ENCODE results near the gene TOMM5. TPM values are rescaled to one million over a fixed set of nuclear protein-coding genes. Genes with fewer than 3 reads are reported as not detected.
A peak's percentile ranks its signal among the peaks of the same experiment; 100 is the strongest.

TOMM5 gene
- total and polyA plus RNA-seq, 2 of the 4 experiments (the other 2 are of a cell fraction): 159 to 206 TPM

DNA sequence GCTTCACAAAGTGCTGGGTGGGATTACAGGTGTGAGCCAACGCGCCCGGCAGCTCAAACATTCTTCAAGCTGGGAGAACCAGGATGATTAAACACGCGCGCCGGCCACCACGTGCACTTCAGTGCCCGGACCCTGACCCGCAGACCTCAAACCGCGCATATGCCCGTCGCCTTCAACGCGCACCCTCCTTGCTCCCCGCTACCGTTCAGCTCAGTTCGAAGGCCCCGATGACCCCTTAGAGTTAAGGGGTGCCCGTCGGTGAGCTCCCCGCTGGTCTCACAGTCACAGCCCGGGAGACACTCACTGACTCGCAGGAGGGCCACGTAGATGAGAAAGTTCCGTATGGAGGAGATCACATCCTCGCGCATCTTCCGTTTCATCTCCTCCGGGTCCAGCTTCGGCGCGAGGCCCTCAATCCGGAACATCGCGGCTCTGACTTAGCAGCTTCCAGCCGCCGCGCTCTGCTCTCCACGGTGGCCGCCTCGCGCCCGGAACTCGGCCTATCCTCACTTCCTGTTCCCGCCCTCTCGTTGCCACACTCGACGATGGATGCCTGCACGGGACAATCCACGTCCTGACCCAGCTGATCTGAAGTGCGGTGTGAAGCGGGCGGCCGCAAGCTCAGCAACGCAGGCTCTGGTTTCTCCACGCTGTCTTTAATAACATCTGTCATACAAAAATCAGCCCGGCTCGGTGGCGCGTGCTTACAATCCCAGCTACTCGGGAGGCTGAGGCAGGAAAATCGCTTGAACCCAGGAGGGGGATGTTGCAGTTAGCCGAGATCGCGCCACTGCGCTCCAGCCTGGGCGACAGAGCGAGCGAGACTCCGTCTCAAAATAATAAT is at the start of gene TOMM5 (continued):
- TF ChIP-seq, protein P1, sequence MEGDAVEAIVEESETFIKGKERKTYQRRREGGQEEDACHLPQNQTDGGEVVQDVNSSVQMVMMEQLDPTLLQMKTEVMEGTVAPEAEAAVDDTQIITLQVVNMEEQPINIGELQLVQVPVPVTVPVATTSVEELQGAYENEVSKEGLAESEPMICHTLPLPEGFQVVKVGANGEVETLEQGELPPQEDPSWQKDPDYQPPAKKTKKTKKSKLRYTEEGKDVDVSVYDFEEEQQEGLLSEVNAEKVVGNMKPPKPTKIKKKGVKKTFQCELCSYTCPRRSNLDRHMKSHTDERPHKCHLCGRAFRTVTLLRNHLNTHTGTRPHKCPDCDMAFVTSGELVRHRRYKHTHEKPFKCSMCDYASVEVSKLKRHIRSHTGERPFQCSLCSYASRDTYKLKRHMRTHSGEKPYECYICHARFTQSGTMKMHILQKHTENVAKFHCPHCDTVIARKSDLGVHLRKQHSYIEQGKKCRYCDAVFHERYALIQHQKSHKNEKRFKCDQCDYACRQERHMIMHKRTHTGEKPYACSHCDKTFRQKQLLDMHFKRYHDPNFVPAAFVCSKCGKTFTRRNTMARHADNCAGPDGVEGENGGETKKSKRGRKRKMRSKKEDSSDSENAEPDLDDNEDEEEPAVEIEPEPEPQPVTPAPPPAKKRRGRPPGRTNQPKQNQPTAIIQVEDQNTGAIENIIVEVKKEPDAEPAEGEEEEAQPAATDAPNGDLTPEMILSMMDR (conservative IDR thresholded peaks at IDR 0.05; ENCODE audit: low read depth, low read length): no peak
- TF ChIP-seq CEBPB (IDR thresholded peaks at IDR 0.05; ENCODE audit: low read depth, low read length) (peak; percentile 98), POLR2A (IDR thresholded peaks at IDR 0.05; ENCODE audit: low read depth, low read length) (peak; percentile 92)

- H3K27ac ChIP-seq (ENCODE audit: insufficient read depth, low read length): no peak overlapping the region
- H3K9me3 ChIP-seq (ENCODE audit: control insufficient read depth, insufficient read depth, low read length): no peaks in the 10 kb centered on the region
- no peak overlapping the region for H3K18ac ChIP-seq (ENCODE audit: low read depth, low read length)
- H3K9ac ChIP-seq (ENCODE audit: low read depth, low read length): no peak overlapping the region
- BruUV-seq (replicated peaks): no TSS peak
- no peaks in the 10 kb centered on the region for H3K4me1 ChIP-seq (ENCODE audit: control insufficient read depth, insufficient read depth, low read length)
- no peak overlapping the region for H2BK5ac ChIP-seq (ENCODE audit: low read depth, low read length, poor library complexity, severe bottlenecking)
- H3K56ac ChIP-seq (ENCODE audit: extremely low read depth, insufficient read depth, low read length): no peak overlapping the region
- H2BK20ac ChIP-seq (ENCODE audit: low read depth, low read length): no peak overlapping the region
- peaks cover 35% of the 10 kb centered on the region for H3K27me3 ChIP-seq (ENCODE audit: control insufficient read depth, insufficient read depth, low read length)
- no peaks in the 10 kb centered on the region for H3K36me3 ChIP-seq (ENCODE audit: control insufficient read depth, insufficient read depth, low read length)
- no peak overlapping the region for H2AK5ac ChIP-seq (ENCODE audit: low read depth, low read length)
- no CpG with 5 or more reads among the region's 3 CpGs for WGBS, 2 experiments (ENCODE audit: extremely low coverage in 2 of 2, insufficient read length in 1 of 2)
- no peak overlapping the region for H4K5ac ChIP-seq (ENCODE audit: low read depth, low read length)
- no peak overlapping the region for H2BK120ac ChIP-seq (ENCODE audit: low read depth, low read length)
- intact Hi-C loops (cut with micrococcal nuclease): no loop called here
- POLR2A ChIA-PET (ENCODE audit: unreplicated experiment): no interaction called here
- ATAC-seq (ENCODE audit: low read depth): no peak
- no peak overlapping the region for H2AFZ ChIP-seq (replicated peaks; ENCODE audit: low read length, poor library complexity)
- no peaks in the 10 kb centered on the region for H4K20me1 ChIP-seq (ENCODE audit: insufficient read depth, low read length)
- H3K23ac ChIP-seq (ENCODE audit: low read depth, low read length): no peak overlapping the region
- no peaks in the 10 kb centered on the region for H3K9me1 ChIP-seq (ENCODE audit: insufficient read depth, low read length)
- in situ Hi-C loops (cut with MboI; ENCODE audit: low sequenced_read_pairs): no loop called here
- no peak for DNase-seq
- dilution Hi-C loops (cut with HindIII; ENCODE audit: low sequenced_read_pairs, unreplicated experiment): no loop called here
- H3K4me3 ChIP-seq (ENCODE audit: insufficient read depth, low read depth, low read length): no peak overlapping the region
- CTCF ChIA-PET: interaction anchor here (0.6 to 1.0 kb wide), 2 partner anchors 72 to 659 kb away, joined by 3 read pairs; no protein-coding TSS in a partner anchor
- no peak overlapping the region for H4K91ac ChIP-seq (ENCODE audit: insufficient read depth, low read depth, low read length)
- H2AK9ac ChIP-seq (replicated peaks; ENCODE audit: low read depth, low read length, poor library complexity): no peak overlapping the region
- H3K4ac ChIP-seq (ENCODE audit: low read depth, low read length): no peak overlapping the region
- H3K14ac ChIP-seq (replicated peaks; ENCODE audit: low read depth, low read length): no peak overlapping the region
- H4K8ac ChIP-seq (ENCODE audit: low read depth in 2 of 2, low read length in 2 of 2): no peak overlapping the region
- H3K4me2 ChIP-seq (ENCODE audit: low read depth, low read length): no peak overlapping the region
- no peaks in the 10 kb centered on the region for H3K79me1 ChIP-seq (ENCODE audit: low read depth in 1 of 2, low read length in 2 of 2)
- no peak overlapping the region for H2BK15ac ChIP-seq (ENCODE audit: low read depth, low read length)
- TF ChIP-seq MAFK (IDR thresholded peaks at IDR 0.05; ENCODE audit: low read depth, low read length): no peak
- TF ChIP-seq BHLHE40 (IDR thresholded peaks at IDR 0.05; ENCODE audit: low read depth, low read length): no peak
- no peak for TF ChIP-seq RAD21 (IDR thresholded peaks at IDR 0.05; ENCODE audit: low read length)
- TF ChIP-seq MAZ (IDR thresholded peaks at IDR 0.05; ENCODE audit: borderline replicate concordance, low read depth, low read length): no peak
- TF ChIP-seq, protein P2, sequence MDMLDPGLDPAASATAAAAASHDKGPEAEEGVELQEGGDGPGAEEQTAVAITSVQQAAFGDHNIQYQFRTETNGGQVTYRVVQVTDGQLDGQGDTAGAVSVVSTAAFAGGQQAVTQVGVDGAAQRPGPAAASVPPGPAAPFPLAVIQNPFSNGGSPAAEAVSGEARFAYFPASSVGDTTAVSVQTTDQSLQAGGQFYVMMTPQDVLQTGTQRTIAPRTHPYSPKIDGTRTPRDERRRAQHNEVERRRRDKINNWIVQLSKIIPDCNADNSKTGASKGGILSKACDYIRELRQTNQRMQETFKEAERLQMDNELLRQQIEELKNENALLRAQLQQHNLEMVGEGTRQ (IDR thresholded peaks at IDR 0.05; ENCODE audit: low read depth, low read length): no peak
- no peak for TF ChIP-seq RFX5 (IDR thresholded peaks at IDR 0.05; ENCODE audit: low read depth, low read length)
- TF ChIP-seq SMC3 (IDR thresholded peaks at IDR 0.05; ENCODE audit: low read depth, low read length): no peak
- no peak for TF ChIP-seq FOS (IDR thresholded peaks at IDR 0.05; ENCODE audit: low read depth, low read length)
- no peak for TF ChIP-seq MXI1 (IDR thresholded peaks at IDR 0.05; ENCODE audit: borderline replicate concordance, low read depth, low read length)
- no peak for TF ChIP-seq RCOR1 (IDR thresholded peaks at IDR 0.05; ENCODE audit: insufficient replicate concordance, low read length)
These were observed 48.9 kb upstream of the TOMM5 start for GRCh38 chr9:37641331-37641730.
